RPMI7951 (cell line): ENCODE results near the gene FDX1. TPM values are rescaled to one million over a fixed set of nuclear protein-coding genes. Genes with fewer than 3 reads are reported as not detected.

Source experiments
- DNase-seq: peaks from one replicate; pipeline ENCODE4 v3.0.0-alpha.2; 2012; ENCODE audit warnings: low read depth
- total RNA-seq: library from RNA; depleted of rRNA; stranded (reverse); fragments of >200 nt; shearing (Covaris generic); gene quantifications from 2 replicates; pipeline ENCODE4 v1.2.3, GENCODE V29; 2014

The FDX1 gene
- total RNA-seq, 1 experiment from 2014 or later: 9.3 TPM

DNA sequence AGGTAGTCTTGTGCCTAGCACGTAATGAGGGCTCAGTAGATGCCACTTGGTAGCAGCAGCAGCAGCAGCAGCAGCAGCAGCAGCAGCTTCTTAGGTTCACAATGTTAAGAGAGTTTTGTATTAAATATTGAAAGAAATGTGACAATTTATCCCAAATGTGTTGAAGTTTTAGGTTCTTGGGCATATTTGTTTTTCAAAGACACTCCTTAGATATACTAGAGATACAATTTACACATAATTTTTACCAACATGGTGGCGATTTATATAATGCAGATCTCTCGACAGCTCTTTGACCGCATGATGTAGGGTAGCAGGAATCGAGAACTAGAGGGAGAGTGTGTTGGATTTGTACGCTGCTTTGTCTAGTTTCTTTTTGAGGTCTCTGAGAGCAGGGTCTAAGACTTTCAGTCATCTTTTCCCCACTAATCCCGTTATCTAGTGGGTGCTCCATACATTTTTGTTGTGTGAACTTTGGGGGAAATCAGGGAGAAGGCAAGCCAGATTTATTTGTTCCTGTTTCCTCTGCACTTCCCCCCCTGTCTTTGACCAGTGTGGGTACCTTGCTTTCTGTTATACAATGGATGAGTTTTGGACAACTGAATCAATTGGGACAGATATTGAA is 1.4 kb downstream of the FDX1 start:
- peak; percentile 20 for DNase-seq

GRCh38 chr11:110431674-110432073 is 1.9 kb downstream of the FDX1 start:
- DNase-seq: no peak

GRCh38 chr11:110432713-110433392 is 3.1 kb downstream of the FDX1 start:
- peak; percentile 19 for DNase-seq

DNA sequence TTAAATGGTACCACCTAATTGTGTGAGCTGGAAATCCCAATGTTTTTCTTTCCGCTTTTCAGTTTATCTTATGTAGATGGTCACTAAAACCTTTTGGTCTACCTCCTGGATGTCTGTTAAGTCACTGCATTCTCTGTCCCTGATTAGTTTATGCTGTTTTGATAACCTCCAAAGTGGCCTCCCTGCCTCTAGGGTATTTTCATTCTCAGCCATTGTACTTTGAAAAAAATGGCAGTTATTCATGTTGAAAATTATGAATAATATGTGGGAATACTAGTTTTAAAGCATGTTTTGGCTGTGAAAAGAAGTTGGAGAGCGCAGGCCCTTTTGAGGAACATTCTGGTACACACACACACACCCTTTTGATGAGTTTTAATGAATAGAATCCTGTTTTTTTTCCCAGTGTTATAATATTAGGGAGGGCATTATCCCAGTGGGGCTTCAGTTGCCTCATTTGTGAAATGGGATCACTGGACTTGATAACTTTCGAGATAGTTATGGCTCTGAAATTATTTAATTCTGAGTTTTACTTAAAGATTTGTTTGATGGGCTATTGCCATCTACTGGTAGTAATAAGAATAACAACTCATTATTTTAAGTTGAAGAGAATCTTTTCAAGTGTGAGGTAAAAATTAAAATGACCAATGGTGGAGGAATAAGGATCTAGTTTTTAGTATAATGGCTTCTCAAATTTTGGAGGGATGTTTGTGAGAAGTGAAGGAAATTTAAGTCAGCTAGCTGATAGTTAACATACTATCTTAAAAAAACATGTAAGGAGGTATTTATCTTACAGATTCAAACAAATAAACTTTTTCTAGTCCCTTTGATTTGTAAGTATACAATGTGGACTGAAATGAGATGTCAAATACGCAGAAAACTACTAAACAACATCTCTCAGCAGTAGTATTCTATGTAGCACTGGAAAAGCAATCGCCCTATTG is 3.9 kb downstream of the FDX1 start:
- DNase-seq: peak; percentile 41

- no peak for DNase-seq
These were observed 5.4 kb downstream of the FDX1 start for GRCh38 chr11:110434952-110435779.

- DNase-seq: no peak
These were observed 6.3 kb downstream of the FDX1 start for GRCh38 chr11:110435780-110436717.

- DNase-seq: no peak
These were observed 8.3 kb downstream of the FDX1 start for GRCh38 chr11:110438017-110438416.

- DNase-seq: no peak
These were observed 15.7 kb downstream of the FDX1 start for GRCh38 chr11:110445437-110445836.

- no peak for DNase-seq
These were observed 16.3 kb downstream of the FDX1 start for GRCh38 chr11:110446061-110446460.

GRCh38 chr11:110446594-110446993 is 16.8 kb downstream of the FDX1 start:
- no peak for DNase-seq

DNA sequence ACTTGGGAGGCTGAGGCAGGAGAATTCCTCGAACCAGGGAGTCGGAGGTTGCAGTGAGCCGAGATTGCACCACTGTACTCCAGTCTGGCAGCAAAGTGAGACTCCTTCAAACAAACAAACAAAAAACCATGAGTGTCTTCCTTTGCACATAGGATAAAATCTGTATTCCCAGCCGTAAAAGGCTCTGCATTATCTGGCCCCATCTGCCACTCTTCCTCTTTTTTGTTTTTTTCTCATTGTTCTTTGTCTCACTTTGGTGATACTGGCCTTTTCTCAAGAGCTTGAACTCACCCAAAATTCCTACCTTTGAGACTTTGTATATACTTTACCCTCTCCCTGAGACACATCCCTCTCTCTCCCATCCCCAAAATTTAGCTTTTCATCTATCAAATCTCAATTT is 17.6 kb downstream of the FDX1 start:
- no peak for DNase-seq

DNA sequence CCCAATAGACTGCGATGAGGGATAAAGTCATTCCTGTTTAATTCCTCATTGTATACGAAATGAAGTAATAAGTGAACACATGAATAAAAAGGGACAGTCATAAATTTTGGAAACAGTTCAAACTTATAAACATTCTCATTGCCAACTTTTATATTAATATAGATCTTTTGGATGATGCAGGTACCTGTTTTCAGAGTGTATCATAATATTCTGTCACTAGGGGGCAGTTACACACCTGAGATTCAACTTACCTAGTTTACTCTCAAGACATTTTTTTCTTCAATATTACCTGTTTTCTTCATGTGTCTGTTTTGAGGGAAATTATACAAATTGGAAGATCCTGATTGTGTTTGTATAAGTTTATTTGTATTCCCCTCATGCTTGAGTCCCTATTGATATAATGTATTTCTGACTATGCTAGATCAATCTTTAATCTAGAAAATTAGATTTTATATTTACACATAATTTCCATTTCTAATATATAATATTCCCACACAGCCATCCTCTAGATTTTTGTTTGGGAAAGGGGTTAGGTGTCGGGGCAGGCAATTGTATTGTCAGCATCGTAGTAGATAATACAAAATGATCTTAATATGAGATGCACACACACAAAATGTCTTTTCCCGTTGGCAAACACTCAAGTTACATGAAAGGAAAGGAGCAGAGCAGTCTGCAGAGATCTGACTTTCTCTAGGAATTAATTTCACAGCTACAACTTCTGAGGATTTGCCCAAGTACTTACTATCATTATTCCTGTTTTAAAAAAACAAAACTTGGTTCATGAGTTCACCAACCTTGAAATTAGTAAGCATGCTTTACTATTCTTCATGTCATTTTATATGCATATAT is 18.4 kb downstream of the FDX1 start:
- no peak for DNase-seq

DNA sequence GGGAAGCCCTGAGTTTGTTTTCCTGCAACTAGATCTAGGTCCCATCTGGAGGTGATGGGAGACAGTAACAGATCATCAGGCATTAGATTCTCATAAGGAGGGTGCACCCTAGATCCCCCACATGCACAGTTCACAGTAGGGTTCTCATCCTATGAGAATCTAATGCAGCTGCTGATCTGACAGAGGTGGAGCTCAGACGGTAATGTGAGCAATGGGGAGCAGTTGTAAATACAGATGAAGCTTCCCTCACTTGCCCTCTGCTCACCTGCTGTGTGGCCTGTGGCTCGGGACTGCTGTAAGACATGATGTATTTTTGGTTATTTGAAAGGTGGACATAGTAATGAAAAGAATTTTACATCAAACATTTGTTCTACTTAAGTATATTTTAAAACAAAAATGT is 20.5 kb downstream of the FDX1 start:
- no peak for DNase-seq

GRCh38 chr11:110452720-110453119 is 23.0 kb downstream of the FDX1 start:
- DNase-seq: no peak

GRCh38 chr11:110453684-110454354 is 24.1 kb downstream of the FDX1 start:
- no peak for DNase-seq

- no peak for DNase-seq
These were observed 24.9 kb downstream of the FDX1 start for GRCh38 chr11:110454609-110455008.

DNA sequence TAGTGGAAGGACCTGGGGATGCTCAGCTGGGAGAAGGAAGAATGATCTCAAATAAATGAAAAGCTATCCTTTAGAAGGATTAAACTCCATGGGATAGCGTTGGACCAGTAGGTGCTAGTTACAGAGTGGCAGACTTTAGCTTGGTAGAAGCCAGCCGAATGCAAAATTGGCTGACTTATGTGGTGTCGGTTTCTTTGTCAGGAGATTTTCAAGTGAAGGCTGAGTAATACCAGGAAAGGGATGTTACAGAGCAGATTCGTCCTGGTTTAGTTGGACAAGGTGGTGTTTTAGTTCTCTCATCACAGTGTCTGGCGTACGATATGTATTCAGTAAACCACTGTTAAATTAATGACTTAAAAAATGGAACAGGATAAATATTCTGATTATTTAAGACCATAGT is 26.0 kb downstream of the FDX1 start:
- DNase-seq: no peak

GRCh38 chr11:110463153-110463552 is 33.4 kb downstream of the FDX1 start:
- DNase-seq: peak; percentile 33

GRCh38 chr11:110465231-110465630 is 35.5 kb downstream of the FDX1 start:
- no peak for DNase-seq
